IPS DF 4.7 (cell line): ENCODE data around the gene BCORL1.

ENCODE experiments used
- DNase-seq: peaks from one replicate; pipeline ENCODE4 v3.0.0-alpha.2; 2013; ENCODE audit warnings: low spot score; ENCODE audit errors: extremely low read depth

Gene BCORL1

GRCh38 chrX:130057209-130057608 lies 74.8 kb downstream of the BCORL1 start:
- DNase-seq, result no peak

- DNase-seq, result no peak
Measured at GRCh38 chrX:130058652-130059051, 76.2 kb downstream of the BCORL1 start.

- DNase-seq, result no peak
Measured at GRCh38 chrX:130060122-130061069, 78.0 kb downstream of the BCORL1 start.

- no peak for DNase-seq
Measured at GRCh38 chrX:130066975-130067615, 84.7 kb downstream of the BCORL1 start.

GRCh38 chrX:130071611-130072344 lies 89.3 kb downstream of the BCORL1 start:
- no peak for DNase-seq

GRCh38 chrX:130072345-130072740 lies 89.9 kb downstream of the BCORL1 start:
- DNase-seq, result no peak

GRCh38 chrX:130075777-130076176 lies 93.3 kb downstream of the BCORL1 start:
- DNase-seq, result no peak

GRCh38 chrX:130079824-130080406 lies 97.5 kb downstream of the BCORL1 start:
- no peak for DNase-seq

GRCh38 chrX:130080791-130081367 lies 98.4 kb downstream of the BCORL1 start:
- no peak for DNase-seq

GRCh38 chrX:130081421-130082045 lies 99.1 kb downstream of the BCORL1 start:
- no peak for DNase-seq

- no peak for DNase-seq
Measured at GRCh38 chrX:130082244-130083106, 100.0 kb downstream of the BCORL1 start.

- no peak for DNase-seq
Measured at GRCh38 chrX:130083107-130083490, 100.7 kb downstream of the BCORL1 start.

- DNase-seq, result no peak
Measured at GRCh38 chrX:130083656-130084382, 101.4 kb downstream of the BCORL1 start.

GRCh38 chrX:130084631-130085237 lies 102.3 kb downstream of the BCORL1 start:
- no peak for DNase-seq

- no peak for DNase-seq
Measured at GRCh38 chrX:130085551-130086446, 103.4 kb downstream of the BCORL1 start.

GRCh38 chrX:130086447-130087206 lies 104.2 kb downstream of the BCORL1 start:
- DNase-seq, result no peak

GRCh38 chrX:130090364-130090763 lies 107.9 kb downstream of the BCORL1 start:
- no peak for DNase-seq
